ENCODE results near the gene ACTL10.
"Not testable (repeated sequence)": the region's sequence is repeated elsewhere in the genome, so short reads cannot be mapped to it uniquely, and the experiment has no call there.

ACTL10 gene

DNA sequence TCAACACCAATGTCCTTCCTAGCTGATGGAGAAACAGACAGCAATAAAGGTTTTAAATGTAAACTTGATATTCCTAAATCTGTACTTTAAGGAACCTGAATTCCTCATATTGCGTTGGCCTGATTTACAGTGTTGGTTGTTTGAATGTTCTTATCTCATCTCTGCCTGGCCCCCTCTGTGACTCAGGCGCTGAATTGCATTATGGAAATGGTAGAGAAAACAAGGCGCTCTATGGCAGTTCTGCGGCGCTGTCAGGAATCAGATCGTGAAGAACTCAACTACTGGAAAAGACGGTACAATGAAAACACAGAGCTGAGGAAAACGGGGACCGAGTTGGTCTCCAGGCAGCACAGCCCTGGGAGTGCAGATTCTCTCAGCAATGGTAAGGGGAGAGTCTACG is 37.2 kb upstream of the ACTL10 start:
- TF ChIP-seq, protein P1, sequence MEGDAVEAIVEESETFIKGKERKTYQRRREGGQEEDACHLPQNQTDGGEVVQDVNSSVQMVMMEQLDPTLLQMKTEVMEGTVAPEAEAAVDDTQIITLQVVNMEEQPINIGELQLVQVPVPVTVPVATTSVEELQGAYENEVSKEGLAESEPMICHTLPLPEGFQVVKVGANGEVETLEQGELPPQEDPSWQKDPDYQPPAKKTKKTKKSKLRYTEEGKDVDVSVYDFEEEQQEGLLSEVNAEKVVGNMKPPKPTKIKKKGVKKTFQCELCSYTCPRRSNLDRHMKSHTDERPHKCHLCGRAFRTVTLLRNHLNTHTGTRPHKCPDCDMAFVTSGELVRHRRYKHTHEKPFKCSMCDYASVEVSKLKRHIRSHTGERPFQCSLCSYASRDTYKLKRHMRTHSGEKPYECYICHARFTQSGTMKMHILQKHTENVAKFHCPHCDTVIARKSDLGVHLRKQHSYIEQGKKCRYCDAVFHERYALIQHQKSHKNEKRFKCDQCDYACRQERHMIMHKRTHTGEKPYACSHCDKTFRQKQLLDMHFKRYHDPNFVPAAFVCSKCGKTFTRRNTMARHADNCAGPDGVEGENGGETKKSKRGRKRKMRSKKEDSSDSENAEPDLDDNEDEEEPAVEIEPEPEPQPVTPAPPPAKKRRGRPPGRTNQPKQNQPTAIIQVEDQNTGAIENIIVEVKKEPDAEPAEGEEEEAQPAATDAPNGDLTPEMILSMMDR (IDR thresholded peaks at IDR 0.05; ENCODE audit: control insufficient read depth, insufficient read depth, low read depth, low read length, missing control alignments): no peak

DNA sequence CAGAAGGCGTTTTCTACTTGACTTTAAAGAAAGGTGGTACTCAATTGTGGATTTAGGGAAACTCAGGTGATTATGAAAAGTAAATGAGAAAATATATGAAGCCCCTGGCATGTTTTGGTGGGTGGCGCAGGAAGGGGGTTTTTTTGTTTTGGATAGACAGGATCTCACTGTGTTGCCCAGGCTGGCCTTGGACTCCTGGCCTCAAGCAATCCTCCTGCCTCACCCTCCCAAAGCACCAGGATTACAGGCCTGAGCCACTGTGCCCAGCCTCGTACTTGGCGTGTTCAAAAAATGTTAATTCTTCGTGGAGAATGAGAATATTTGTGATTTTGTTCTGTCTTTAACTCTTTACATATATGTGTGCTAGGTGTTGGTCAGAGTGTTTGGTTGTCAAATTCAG is 36.8 kb upstream of the ACTL10 start:
- H3K4me3 ChIP-seq (ENCODE audit: control insufficient read depth, low read depth, low read length): no peak overlapping the region
- DNase-seq (ENCODE audit: low read depth): no peak
- TF ChIP-seq, protein P1 (IDR thresholded peaks at IDR 0.05; ENCODE audit: control insufficient read depth, insufficient read depth, low read depth, low read length, missing control alignments): no peak

More for the DNA sequence above, 37.2 kb upstream of the ACTL10 start:
- H3K4me3 ChIP-seq (ENCODE audit: control insufficient read depth, low read depth, low read length): no peak overlapping the region
- DNase-seq (ENCODE audit: low read depth): no peak

- TF ChIP-seq, protein P1 (IDR thresholded peaks at IDR 0.05; ENCODE audit: control insufficient read depth, insufficient read depth, low read depth, low read length, missing control alignments): no peak
- H3K4me3 ChIP-seq (ENCODE audit: control insufficient read depth, low read depth, low read length): no peak overlapping the region
- DNase-seq (ENCODE audit: low read depth): no peak
Observed at GRCh38 chr20:33630507-33630906, 36.2 kb upstream of the ACTL10 start.

DNA sequence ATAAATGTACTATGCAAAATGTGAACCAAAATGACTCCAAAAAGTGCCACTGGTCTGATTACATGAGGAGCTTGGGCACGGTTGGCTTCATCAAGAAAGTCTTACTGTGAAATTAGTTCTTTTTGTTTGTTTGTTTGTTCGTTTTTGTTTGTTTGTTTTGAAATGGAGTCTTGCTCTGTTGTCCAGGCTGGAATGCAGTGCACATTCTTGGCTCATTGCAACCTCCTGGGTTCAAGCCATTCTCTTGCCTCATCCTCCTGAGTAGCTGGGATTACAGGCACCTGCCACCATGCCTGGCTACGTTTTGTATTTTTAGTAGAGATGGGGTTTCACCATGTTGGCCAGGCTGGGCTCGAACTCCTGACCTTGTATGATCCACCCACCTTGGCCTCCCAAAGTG is 34.8 kb upstream of the ACTL10 start:
- not testable (repeated sequence) for DNase-seq (ENCODE audit: low read depth); H3K4me3 ChIP-seq (ENCODE audit: control insufficient read depth, low read depth, low read length)

- H3K4me3 ChIP-seq (ENCODE audit: control insufficient read depth, low read depth, low read length): no peak overlapping the region
- TF ChIP-seq, protein P1 (IDR thresholded peaks at IDR 0.05; ENCODE audit: control insufficient read depth, insufficient read depth, low read depth, low read length, missing control alignments): no peak
- no peak for DNase-seq (ENCODE audit: low read depth)
Observed at GRCh38 chr20:33635341-33635740, 31.4 kb upstream of the ACTL10 start.

DNA sequence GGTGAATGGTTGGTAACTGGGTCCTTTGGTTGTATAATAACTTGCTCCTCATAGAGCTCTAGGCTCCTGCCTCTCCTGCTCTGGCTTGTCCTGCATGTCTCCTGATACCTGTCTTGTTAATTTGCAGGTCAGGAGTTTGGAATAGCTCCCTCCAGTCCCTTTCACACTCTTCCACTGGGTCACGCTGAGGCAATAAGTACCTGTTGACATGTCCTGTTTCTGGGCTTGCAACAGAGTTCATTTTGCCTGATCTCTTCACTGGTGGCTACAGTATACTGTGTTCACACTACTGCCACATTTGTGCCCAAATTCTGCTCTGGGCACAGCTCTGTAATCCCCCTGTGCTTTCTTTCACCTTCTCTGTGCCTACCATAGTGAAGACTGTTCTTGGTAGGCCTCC is 30.0 kb upstream of the ACTL10 start:
- TF ChIP-seq, protein P1 (IDR thresholded peaks at IDR 0.05; ENCODE audit: control insufficient read depth, insufficient read depth, low read depth, low read length, missing control alignments): no peak
- DNase-seq (ENCODE audit: low read depth): no peak
- H3K4me3 ChIP-seq (ENCODE audit: control insufficient read depth, low read depth, low read length): no peak overlapping the region

- TF ChIP-seq, protein P1 (IDR thresholded peaks at IDR 0.05; ENCODE audit: control insufficient read depth, insufficient read depth, low read depth, low read length, missing control alignments): no peak
- no peak for DNase-seq (ENCODE audit: low read depth)
- no peak overlapping the region for H3K4me3 ChIP-seq (ENCODE audit: control insufficient read depth, low read depth, low read length)
Observed at GRCh38 chr20:33640287-33640686, 26.5 kb upstream of the ACTL10 start.
